DMS153 treated with DMSO at 0.1 percent for 48 hours (cell line): Measurements from ENCODE around the gene NADK.
A peak's percentile ranks its signal among the peaks of the same experiment; 100 is the strongest.
"Not testable (repeated sequence)": the region's sequence is repeated elsewhere in the genome, so short reads cannot be mapped to it uniquely, and the experiment has no call there.

Experiments
- DNase-seq: peaks from one replicate; lab custom pipeline; 2025; ENCODE audit not compliant: unreplicated experiment; lab: John Stamatoyannopoulos, UW

Gene NADK

DNA sequence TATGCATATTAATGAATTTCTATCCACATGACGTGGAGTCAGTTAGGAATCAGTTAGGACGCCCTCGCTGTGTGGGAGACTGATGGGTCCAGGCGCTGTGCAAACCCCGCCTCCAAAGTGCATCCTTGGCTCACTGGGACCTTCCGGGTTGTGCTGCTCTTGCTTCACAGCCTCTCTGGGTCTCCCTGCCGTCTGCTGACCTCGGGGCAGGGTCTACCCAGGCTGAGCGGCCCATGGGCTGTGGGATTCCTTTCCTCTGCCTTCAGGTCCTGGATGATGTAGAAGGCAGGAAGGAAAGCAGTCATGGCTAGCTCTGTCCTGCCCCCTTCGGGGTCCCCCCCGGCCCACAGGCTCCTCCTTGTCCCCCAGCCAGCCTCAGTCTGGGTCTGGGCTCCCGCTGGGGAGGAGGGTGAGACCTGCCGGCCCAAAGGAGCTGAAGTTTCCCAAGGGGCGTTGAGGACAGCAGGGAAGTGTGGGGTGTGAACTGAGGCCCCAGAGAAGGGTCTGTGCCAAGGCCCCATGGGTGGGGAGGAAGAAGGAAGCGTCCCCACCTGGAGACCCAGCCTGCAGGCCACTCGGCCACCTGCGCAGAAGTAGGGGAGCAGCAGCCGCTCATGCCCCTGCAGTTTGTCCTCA is 29.5 kb downstream of the NADK start:
- DNase-seq: no peak

DNA sequence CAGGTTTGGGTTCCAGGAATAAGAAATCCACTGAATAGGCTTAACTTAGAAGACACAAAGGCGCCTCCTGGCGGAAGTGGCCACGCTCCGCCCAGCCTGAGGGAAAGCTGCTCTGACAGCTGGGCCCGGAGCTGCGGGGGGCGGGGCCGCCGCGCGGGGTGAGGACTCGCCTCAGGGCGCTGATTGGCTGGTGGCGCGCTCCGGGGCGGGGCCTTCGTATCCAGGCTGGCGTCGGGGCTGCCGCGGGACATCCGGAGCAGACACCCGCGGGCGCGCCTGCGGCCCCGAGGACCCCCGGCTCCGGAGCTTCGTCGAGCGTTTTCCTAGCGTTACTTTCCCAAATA is 31.7 kb downstream of the NADK start:
- DNase-seq: not testable (repeated sequence)

DNA sequence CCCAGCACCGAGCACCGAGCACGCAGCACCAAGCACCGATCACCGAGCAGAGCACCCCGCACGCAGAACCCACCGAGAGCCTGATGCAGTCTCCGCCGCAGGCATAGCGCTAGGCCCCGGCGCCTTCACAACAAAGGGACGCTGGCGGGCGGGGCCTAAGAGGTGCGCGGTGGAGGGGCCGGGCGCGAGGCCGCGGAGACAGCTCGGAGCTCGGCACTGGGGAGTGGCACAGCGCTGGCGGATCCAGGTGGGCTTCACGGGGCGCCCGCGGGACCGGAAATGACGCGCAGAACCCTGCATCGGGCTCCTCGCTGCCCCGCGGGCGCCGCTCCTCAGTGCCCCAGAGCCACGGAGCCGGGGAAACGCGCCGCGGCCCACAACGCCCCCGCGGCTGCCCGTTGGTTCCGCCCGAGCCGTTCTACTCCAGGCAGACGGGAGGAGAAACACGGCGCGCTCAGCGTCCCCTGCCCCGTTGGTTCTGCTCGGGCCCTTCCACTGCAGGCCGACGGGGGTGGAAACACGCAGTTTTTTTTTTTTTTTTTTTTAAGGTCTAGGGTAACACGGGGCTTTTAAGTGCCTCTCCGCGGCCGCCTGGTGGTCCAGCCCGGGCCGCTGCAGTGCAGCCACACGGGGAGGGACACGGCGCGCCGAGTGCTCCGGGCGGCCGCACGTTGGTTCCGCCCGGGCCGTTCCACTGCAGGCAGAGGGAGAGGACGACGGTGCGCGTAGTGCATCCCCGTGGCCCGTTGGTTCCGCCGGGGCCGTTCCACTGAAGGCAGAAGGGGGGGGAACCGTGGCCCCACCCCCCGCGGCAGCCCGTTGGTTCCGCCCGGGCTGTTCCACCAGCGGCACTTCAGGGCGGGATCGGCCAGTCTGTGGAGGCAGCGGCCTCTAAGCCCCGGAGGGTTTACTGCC is 32.4 kb downstream of the NADK start:
- DNase-seq: peak; percentile 30

DNA sequence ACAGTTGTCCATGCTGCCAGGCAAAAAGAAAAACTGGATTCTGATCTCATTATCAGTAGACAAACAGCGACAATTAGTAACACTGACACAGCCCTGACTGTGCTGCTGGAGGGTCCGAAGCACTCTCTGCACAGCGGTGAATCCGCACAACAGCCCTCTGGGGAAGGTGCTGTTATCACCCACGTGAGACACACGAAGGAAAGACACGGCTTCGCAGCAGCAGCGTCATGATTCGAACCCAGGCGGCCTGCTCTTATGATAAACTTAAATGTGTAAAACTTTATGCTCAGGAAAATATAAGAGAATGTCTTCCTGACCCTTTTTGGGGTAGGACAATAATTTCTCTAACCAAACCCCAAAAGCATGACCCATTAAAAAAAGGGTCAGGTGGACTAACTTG is 35.7 kb downstream of the NADK start:
- not testable (repeated sequence) for DNase-seq

DNA sequence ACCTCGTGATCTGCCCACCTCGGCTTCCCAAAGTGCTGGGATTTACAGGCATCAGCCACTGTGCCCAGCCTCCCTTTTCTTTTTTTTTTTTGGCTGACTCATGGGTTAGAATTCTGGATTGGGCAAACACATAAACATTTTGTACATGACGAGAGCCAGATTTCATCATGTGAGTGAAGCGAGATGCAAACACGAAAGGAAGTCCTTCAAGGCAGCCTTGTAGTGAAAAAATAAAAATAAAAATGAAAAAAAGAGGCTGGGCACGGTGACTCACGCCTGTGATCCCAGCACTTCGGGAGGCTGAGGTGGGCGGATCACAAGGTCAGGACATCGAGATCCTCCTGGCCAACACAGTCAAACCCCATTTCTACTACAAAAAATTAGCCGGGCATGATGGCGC is 37.3 kb downstream of the NADK start:
- not testable (repeated sequence) for DNase-seq

DNA sequence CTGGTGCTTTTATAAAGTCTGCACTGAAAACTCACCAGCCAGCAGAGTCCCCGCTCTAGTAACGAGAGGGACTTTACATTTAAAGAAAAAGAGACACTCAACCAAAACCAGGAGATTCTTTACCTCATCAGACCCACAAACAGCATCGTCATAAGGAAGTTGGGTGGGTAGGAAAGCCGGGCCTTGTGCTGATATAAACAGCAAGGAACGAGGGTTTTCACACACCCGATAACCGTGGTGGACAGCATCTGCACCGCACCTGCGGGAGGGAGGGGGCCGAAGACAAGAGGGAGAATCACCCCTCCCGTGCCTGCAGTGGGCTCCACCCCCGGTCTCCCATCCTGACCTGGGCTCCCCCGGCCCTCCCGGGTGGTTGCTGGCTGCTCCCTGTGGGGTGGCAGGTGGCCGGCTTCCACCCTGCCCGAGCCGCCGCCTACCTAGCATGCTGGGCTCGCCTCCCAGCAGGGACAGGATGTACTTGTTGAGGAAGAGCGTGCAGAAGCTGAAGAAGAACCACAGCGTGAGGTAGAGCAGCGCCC is 39.4 kb downstream of the NADK start:
- DNase-seq: not testable (repeated sequence)

DNA sequence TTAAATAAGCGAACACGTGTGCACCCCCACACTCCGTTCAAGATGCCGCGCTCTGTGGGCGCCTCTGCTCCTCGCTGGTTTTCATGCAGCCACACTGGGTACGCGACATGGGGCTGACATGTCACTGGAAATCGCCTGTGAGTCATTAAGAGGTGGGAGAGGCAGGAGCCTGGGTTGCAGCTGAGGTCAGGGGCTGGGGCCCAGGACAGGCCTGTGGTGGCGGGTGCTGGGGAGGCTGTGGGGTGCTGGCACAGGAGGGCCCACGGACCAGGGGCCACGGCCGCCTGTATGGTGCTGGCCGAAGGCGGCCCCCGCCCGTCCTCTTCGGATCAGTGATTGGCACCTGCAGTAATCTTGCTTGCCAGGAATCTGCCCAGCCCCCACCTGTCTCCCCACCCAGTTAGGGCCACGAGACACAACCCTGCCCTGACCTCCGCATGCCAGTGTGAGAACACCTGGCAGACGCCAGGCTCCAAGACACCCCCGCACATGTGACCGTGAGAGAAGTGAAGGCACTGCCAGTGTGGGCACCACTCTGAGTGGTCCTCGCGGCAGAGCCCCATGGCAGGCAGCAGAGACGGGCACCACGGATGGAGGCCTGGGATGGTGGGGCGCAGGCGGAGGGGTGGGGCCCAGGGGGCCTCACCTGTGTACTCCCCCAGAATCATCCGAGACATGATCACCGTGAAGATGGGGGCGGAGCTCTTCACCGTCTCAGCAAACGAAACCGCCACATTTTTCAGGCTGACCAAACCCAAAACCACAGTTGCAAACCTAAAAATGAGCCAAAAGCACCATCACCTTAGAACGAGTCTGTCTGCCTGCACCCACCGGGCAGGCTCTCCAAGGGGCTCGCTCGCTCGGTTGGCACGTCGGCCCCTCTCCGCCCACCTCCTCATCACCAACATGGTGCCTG is 40.3 kb downstream of the NADK start:
- not testable (repeated sequence) for DNase-seq

DNA sequence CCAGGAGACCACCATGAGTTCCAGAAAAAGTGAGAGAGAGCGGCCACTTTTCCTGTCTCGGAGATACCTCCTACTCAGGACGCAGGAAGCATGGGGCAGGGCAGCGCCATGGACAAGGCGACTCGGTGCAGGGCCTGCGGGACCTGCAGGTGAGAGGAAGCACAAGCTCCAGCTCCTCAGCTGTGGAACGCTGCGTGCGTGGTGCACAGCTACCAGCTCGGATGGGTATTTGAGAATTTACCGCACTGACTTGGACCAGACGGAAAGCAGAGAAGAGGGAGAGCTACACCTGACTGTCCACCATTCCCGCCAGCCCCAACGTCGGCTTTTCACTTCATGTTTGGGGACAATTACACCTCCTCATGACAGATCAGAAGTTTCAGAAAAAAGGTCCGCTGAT is 45.9 kb downstream of the NADK start:
- DNase-seq: no peak

DNA sequence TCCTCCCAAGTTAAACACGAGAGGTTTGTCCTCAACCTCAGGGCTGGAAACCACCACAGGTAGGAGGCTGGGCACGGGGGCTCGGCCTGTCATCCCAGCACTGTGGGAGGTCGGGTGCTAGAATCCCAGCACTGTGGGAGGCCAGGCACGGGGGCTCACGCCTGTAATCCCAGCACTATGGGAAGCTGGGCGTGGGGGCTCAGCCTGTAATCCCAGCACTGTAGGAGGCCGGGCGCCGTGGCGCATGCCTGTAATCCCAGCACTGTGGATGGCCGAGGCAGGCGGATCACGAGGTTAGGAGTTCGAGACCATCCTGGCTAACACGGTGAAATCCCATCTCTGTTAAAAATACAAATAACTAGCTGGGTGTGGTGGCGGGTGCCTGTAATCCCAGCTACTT is 47.4 kb downstream of the NADK start:
- no peak for DNase-seq

DNA sequence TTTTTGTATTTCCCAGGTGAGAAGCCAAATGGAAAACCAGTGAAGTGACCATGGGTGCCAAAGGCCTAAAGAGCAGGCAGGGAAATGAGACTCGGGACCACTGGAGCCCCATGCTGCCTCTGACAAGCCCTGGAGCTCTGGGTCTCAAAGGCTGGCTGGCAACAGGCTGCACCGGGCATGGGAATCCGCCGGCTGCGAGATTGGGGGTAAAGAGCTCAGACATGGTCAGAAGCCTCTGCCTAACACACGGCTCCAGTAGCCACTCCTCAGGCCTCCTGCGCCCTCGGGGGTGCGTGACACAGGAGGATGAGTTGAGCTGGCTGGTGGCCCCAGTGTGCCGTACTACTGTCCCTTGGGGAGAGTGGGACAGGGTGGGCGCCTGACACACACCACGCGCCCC is 48.0 kb downstream of the NADK start:
- not testable (repeated sequence) for DNase-seq

DNA sequence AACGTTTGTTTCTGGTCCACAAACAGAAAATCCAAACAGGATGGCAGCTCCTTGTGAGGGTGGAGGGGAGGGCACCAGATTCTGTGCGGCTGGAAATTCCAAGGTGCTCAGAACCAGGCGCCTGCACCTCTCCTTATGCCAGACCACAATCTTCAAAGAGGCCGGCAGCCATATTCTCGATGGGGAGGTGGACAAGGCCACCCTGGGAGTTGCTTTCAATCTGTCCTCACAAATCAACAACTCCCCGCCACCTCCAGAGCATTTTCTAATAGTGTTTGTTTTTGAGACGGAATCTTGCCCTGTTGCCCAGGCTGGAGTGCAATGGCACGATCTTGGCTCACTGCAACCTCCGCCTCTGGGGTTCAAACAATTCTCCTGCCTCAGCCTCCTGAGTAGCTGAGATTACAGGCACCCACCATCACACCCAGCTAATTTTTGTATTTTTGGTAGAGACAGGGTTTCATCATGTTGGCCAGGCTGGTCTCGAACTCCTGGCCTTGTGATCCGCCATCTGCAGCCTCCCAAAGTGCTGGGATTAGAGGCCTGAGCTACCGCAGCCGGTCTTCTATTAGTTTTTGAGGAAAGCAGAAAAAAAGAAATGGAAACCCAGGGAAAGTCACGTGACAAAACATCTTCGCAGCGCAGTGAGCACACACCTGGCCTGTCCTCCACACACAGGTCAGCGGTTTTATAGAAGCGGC is 49.0 kb downstream of the NADK start:
- not testable (repeated sequence) for DNase-seq

DNA sequence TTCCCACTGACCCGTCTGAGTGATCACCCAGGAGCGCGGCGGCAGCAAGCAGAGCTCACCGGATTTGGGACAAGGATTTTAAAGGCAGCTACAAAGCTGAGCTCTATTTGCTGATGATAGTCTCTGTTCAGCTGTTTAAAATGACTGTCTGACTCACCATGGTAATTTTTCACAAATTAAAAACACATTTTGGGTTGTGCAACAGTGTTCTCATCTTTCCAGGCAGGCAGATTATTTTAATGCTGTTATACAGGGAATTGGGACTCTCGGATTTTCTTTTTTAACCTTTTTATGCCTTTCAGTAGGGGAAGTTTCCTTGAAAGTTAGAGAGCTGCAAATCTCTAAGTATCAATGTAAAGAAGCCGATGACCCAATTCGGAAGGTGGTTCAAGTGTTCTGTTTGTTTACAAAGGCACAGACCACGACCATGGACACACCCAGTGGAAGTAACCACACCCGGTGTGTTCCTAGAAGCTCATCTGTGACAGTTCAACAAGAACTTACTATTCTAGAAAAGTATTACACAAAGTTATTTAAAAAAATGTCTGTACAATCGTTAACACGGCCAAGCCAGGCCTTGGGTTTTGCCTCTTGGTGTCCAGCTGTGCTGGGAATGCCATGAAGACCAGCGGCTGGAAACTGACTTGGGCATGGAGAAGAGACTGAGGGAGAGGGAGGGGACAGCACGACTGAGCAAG is 49.8 kb downstream of the NADK start:
- DNase-seq: not testable (repeated sequence)

DNA sequence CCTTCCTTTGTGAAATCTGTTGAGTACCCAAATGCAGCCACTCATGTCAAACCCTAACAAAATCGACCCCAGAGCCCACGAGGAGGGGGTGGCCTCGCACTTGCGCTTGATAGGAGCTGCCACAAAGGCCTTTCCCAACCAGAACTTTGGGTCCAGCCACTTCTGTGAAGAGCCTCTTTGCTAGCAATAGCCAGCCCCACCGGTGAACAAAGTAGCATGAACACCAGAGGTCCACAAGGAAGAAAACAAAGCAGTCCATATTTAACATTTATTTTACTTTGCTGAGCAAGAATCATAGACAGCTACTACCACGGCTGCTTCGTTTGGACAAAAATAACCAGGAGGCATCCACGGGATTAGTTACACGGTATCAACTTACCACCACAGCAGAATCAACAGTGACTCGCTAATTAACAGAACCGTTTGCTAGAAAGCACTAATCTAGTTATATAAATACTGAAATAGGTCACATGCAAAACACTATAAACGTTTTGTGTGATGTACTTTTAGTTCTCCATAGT is 51.1 kb downstream of the NADK start:
- DNase-seq: not testable (repeated sequence)

DNA sequence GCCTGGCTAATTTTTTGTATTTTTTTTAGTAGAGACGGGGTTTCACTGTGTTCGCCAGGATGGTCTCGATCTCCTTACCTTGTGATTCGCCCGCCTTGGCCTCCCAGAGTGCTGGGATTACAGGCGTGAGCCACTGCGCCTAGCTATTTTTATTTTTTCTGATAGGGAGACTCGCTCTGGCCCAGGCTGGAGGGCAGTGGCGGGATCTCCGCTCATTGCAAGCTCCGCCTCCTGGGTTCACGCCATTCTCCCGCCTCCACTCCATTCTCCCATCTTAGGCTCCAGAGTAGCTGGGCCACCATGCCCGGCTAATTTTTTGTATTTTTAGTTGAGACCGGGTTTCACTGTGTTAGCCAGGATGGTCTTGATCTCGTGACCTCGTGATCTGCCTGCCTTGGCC is 52.2 kb downstream of the NADK start:
- DNase-seq: not testable (repeated sequence)

DNA sequence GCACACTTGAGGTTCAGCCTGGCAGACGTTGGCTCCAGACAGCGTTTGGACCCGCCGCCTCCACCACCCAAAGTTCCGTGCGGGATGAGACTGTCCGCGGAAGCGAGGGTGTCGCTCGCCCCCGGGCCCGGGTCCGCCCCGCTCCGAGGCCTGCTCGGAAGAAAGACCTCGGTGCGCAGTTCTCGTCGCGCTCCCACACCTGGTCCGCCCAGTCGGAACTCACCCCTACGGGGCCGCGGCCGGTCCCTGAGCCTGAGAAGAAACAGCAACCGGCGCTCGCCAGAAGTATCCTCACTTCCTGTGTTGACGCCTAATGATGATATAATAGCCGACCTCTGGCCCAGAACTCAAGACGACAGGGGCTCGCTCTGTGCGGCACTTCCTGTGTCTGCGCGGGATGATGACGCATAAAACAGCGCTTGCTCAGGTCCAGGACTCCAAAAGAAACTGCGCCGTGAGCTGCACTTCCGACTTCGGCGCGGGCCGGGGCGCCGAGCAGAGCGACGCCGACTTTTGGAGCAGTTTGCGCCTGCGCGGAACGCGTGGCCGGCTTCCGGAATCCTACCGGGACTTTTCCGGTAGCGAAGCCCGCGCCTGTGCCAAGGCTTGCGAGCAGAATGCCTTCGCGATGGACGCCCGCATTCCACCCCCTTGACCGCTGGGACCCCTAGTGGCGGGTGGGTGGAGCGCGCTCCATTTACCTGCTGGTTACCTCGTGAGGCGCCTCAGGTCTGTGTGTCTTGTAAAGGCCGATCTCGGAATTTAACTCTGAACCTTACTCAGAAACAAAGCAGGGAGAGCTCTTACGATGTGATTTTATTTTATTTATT is 54.0 kb downstream of the NADK start, which contains the start of gene CDK11A:
TSS of gene CDK11A (minus strand) at position 323 of the 830 bp plus-strand sequence. CDS start 1,539 bp downstream, outside the sequence.
- DNase-seq: peak; percentile 99

DNA sequence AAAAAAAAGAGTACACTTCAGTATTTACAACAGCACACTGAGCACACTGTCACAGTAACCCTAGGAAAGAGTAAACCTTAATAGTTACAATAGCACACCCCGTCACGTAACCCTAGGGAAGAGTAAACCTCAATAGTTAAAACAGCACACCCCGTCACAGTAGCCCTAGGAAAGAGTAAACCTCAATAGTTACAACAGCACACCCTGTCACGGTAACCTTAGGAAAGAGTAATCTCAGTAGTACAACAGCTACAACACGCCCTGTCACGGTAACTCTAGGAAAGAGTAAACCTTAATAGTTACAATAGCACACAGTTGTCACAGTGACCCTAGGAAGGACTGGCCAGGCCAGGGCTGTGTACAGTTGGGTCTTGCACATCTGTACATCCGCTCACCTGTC is 57.1 kb downstream of the NADK start:
- no peak for DNase-seq

DNA sequence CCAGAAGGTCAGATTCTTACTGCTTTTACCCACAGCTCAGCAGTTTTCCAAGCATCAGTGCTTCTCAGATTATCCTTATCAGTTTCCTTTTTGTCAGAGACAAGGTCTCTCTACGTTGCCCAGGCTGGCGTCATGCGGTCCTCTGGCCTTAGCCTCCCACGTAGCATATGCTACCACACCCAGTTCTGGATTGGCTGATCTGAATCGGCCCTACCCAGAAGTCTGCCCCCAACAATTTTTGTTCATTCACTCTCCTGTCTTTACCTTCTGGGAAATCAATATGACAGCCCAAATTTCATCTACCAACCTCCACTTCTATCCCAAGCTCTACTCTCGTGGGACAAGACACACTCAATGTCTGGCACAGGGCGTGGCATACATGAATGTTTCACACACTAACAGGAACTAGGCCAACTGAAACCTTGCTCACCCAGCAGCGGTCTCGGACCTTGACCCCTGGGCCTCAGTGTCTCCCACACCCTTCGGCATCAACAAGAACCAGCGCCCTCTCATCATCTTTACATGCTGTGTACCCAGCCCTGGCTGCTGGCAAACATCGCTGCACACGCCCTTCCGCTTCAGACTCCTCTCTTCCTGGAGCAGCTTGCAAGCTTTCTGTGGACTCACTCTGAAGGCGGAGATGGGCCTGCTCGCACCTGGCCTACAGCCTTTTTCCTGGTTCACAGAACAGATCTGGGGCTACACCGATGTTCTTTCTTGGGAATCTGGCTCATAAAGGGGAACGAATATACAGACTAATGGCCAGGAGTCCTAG is 63.0 kb downstream of the NADK start:
- not testable (repeated sequence) for DNase-seq

DNA sequence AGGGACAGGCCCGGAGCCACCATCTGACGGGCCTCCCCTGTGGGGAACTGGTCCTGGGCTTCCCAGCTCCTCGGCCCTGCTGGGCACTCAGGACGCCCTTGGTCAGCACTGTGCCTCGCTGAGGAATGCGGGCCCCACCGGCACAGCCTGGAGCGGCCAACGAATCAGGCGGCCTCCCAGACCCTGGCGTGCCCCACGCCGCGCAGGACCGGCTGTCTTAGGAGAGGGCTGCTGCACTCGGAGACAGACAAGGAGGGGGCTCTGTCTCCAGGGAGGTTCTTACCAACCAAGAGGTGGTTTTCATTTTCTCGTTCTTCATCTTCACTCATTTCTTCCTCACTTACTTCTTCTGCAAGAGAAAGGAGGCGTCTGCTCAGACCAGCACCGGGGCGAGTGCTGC is 70.4 kb downstream of the NADK start:
- not testable (repeated sequence) for DNase-seq
